GM13976 (cell line): ENCODE measurements around the gene LRRC14B.

Experiments
- DNase-seq: peaks from one replicate; pipeline ENCODE4 v3.0.0; 2012; ENCODE audit warnings: low spot score
- CTCF ChIP-seq: IDR thresholded peaks from 2 replicates; pipeline ENCODE4 v1.5.1; 2012; ENCODE audit warnings: borderline replicate concordance, mild to moderate bottlenecking; ENCODE audit not compliant: insufficient read depth; ENCODE audit errors: extremely low read depth, missing control alignments, control extremely low read depth
- in situ Hi-C: fragments of 300-500 bp; cut with MboI; formaldehyde crosslinking; loops from one replicate; pipeline ENCODE4 v1.12.0; 2022; ENCODE audit warnings: low sequenced_read_pairs, mixed read lengths, inconsistent platforms; ENCODE audit not compliant: unreplicated experiment

LRRC14B gene

GRCh38 chr5:173392-174290 lies 17.7 kb upstream of the LRRC14B start:
- in situ Hi-C loops = no loop called here
- no peak for TF ChIP-seq CTCF
- no peak for DNase-seq

DNA sequence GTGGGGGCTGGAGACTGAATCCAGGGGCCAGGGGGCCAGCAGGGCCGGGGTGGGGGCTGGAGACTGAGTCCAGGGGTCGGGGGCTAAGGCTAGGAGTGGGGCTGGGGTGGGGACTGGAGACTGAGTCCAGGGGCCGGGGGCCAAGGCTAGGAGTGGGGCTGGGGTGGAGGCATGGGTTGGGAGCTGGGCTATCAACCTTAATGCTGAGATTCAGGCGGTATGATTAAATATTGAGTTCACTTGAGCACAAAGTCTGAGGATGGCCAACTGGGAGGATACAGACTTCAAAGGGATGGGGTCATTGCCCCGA lies 17.0 kb upstream of the LRRC14B start:
- in situ Hi-C loops = no loop called here
- TF ChIP-seq CTCF = no peak
- DNase-seq = no peak

DNA sequence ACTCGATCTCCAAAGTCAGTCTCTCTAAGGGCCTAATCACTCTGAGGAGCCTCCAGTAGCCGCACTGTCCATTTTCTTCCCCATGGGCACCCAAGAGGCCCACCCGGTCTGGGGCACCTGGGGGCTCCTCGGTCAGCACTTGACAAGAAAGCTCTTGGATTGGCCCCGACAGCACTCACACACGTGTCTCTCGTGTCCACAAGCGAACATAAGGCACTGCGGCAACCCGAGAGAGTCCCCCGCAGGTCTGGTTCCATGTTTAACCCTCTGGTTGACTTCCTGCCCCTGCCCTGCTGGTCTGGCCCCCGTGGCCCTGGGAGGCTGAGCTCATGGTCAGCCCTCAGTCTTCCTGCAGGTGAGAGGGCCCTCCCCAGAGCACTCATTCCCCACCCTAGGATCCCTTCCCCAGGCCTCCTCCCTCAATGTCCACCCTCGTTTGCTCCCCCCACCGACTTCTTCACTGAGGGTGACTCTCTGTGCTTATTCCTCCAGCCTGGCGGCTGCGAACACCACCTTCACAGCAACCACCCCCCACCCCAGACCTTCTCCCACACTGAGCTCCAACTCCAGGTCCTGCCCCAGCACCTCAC lies 16.3 kb upstream of the LRRC14B start:
- no peak for DNase-seq
- in situ Hi-C loops = no loop called here

GRCh38 chr5:176296-176823 lies 14.9 kb upstream of the LRRC14B start:
- no peak for DNase-seq
- TF ChIP-seq CTCF = no peak
- in situ Hi-C loops = no loop called here

More for the DNA sequence above, 16.3 kb upstream of the LRRC14B start:
- TF ChIP-seq CTCF = no peak

GRCh38 chr5:178110-178509 lies 13.2 kb upstream of the LRRC14B start:
- no peak for TF ChIP-seq CTCF
- DNase-seq = no peak

DNA sequence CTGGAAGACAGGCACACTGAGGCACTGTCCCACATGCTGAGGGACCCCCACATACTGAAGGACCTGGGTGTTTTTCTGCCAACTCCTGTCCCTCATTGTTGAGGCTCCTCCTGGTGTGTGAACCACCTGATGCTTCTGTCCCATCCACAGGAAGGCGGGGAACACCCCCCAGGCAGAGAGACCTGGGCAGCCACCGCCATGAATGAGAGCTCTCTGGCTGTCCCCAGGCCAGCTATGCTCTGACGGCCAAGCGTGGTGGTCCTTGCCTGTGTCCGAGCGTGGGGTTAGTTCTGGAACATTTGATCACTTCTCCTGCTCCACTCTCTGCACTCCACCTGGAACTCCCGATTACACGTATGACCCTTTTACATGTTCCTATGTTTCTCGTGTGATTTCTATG lies 11.9 kb upstream of the LRRC14B start:
- in situ Hi-C loops = no loop called here
- TF ChIP-seq CTCF = no peak
- no peak for DNase-seq

More at GRCh38 chr5:178110-178509, 13.2 kb upstream of the LRRC14B start:
- in situ Hi-C loops = no loop called here
